ENCODE measurements around the gene RNF31. TPM values are rescaled to one million over a fixed set of nuclear protein-coding genes. Genes with fewer than 3 reads are reported as not detected.

Gene RNF31
- total RNA-seq, 2 donors from 2014 or later, result 73.8 to 76.9 TPM

- no peaks in the 10 kb centered on the region for H3K36me3 ChIP-seq
- H3K27me3 ChIP-seq (replicated peaks; ENCODE audit: insufficient read depth), result no peaks in the 10 kb centered on the region
- TF ChIP-seq POLR2AphosphoS5 (IDR thresholded peaks at IDR 0.05) (no peak), POLR2A (IDR thresholded peaks at IDR 0.05) (no peak), CTCF (IDR thresholded peaks at IDR 0.05) (no peak)
- no peak for DNase-seq (ENCODE audit: low spot score)
- no peak overlapping the region for H3K27ac ChIP-seq
- intact Hi-C loops (cut with DNase I), result no loop called here
- H3K4me3 ChIP-seq, result no peak overlapping the region
- H3K4me1 ChIP-seq (replicated peaks), result peaks cover 4% of the 10 kb centered on the region
- H3K9me3 ChIP-seq, result no peaks in the 10 kb centered on the region
- 89% methylated on average over 2 of the region's 2 CpGs for whole genome bisulfite sequencing
Measured at GRCh38 chr14:24132976-24133375, 14.3 kb upstream of the RNF31 start.

- 92% methylated on average over 1 of the region's 1 CpG for WGBS
- Histone ChIP-seq H3K4me3 (no peak overlapping the region), H3K27ac (no peak overlapping the region), H3K36me3 (peaks cover 0 to under 1% of the 10 kb centered on the region in 2 donors), H3K27me3 (replicated peaks; ENCODE audit: insufficient read depth) (no peaks in the 10 kb centered on the region), H3K4me1 (replicated peaks) (peaks cover 4% of the 10 kb centered on the region), H3K9me3 (no peaks in the 10 kb centered on the region)
- no peak for TF ChIP-seq CTCF (IDR thresholded peaks at IDR 0.05)
- no peak for TF ChIP-seq POLR2A (IDR thresholded peaks at IDR 0.05)
- no peak for TF ChIP-seq POLR2AphosphoS5 (IDR thresholded peaks at IDR 0.05)
- DNase-seq (ENCODE audit: low spot score), result no peak
- intact Hi-C loops (cut with DNase I), result no loop called here
Measured at GRCh38 chr14:24133735-24134134, 13.6 kb upstream of the RNF31 start.

- DNase-seq (ENCODE audit: low spot score), result no peak
- H3K27me3 ChIP-seq (replicated peaks; ENCODE audit: insufficient read depth), result no peaks in the 10 kb centered on the region
- peaks cover 8% of the 10 kb centered on the region for H3K4me1 ChIP-seq (replicated peaks)
- H3K27ac ChIP-seq, result peak overlapping the region; percentile 93 to 97
- peaks cover 3% of the 10 kb centered on the region in 2 donors for H3K36me3 ChIP-seq
- no peaks in the 10 kb centered on the region for H3K9me3 ChIP-seq
- intact Hi-C loops (cut with DNase I), result no loop called here
- 4% methylated on average over 9 of the region's 9 CpGs for WGBS
- TF ChIP-seq CTCF (IDR thresholded peaks at IDR 0.05), result no peak
- TF ChIP-seq POLR2AphosphoS5 (IDR thresholded peaks at IDR 0.05), result no peak
- no peak for TF ChIP-seq POLR2A (IDR thresholded peaks at IDR 0.05)
- peak overlapping the region; percentile 90 to 98 for H3K4me3 ChIP-seq
Measured at GRCh38 chr14:24135584-24135833, 11.8 kb upstream of the RNF31 start.

GRCh38 chr14:24135834-24136683 is 11.2 kb upstream of the RNF31 start, which contains the start of gene PSME1:
Gene PSME1, plus strand, starts transcription at chr14:24136194. Its CDS starts 69 bp downstream, at chr14:24136263.
- intact Hi-C loops (cut with DNase I), result no loop called here
- under 1% methylated on average over 74 of the region's 75 CpGs for WGBS
- peak; percentile 93 for DNase-seq (ENCODE audit: low spot score)
- Histone ChIP-seq H3K9me3 (no peaks in the 10 kb centered on the region), H3K27me3 (replicated peaks; ENCODE audit: insufficient read depth) (no peaks in the 10 kb centered on the region), H3K4me3 (peak within 1 kb of the TSS; percentile 90 to 98), H3K27ac (peak within 1 kb of the TSS; percentile 93 to 97), H3K36me3 (peaks cover 3% of the 10 kb centered on the region in 2 donors), H3K4me1 (replicated peaks) (peaks cover 8% of the 10 kb centered on the region)
- peak; percentile 87 for TF ChIP-seq POLR2AphosphoS5 (IDR thresholded peaks at IDR 0.05)
- peak in 2 of 4 experiments; percentile 16 to 23 for TF ChIP-seq CTCF (IDR thresholded peaks at IDR 0.05)
- TF ChIP-seq POLR2A (IDR thresholded peaks at IDR 0.05), result peak; percentile 78
